HepG2 (cell line): ENCODE measurements around the gene C2CD2. TPM values are rescaled to one million over a fixed set of nuclear protein-coding genes. Genes with fewer than 3 reads are reported as not detected.
A peak's percentile ranks its signal among the peaks of the same experiment; 100 is the strongest.

ENCODE experiments used
- ATAC-seq: fragments of 200-7000 bp; cut with Tn5 transposase; 3 replicates; pipeline ENCODE4 v1.9.1; 2020; ENCODE audit warnings: mild to moderate bottlenecking, moderate library complexity
- BruUV-seq: library from RNA; stranded (reverse); fragments of 400-500 nt; replicated peaks from 2 replicates; lab custom pipeline; 2021; lab: Mats Ljungman, UMichigan
- CTCF ChIA-PET: fragments of 300-600 bp; formaldehyde crosslinking; extraction: SDS; loops from one replicate; lab custom pipeline; 2021; ENCODE audit warnings: low total read pairs, inconsistent platforms, low intra/inter-chr PET ratio; lab: Yijun Ruan, JAX
- POLR2A ChIA-PET: fragments of 350-600 bp; sonication (Branson Sonifier 250); formaldehyde crosslinking; loops from one replicate; lab custom pipeline; 2020; ENCODE audit warnings: antibody characterized with exemption, inconsistent platforms; lab: Yijun Ruan, JAX
- DNase-seq: peaks from one replicate; pipeline ENCODE4 v3.0.0-alpha.2; 2015; ENCODE audit warnings: low spot score
- FAIRE-seq: peaks from 3 replicates; lab custom pipeline; 2011; peaks lifted over from hg19 to GRCh38; lab: Jason Lieb, UNC
- H2AFZ ChIP-seq: one replicate; pipeline ENCODE4 v1.6.1; 2011; ENCODE audit warnings: low read length, inconsistent platforms
- H3K27ac ChIP-seq: fragments of 300-600 bp; 3 replicates; pipeline ENCODE4 v1.8.0; 2011; ENCODE audit warnings: mixed run types, mild to moderate bottlenecking, mixed read lengths, low read length, inconsistent platforms; ENCODE audit not compliant: insufficient read depth; ENCODE audit errors: extremely low read length
- H3K27me3 ChIP-seq, 2 experiments: fragments of 200-600 bp in 1 of 2; 2 replicates in 1 of 2; 3 replicates in 1 of 2; pipeline versions ENCODE4 v1.6.0 to v1.8.0; 2011; ENCODE audit warnings: low read length in 2 of 2, mild to moderate bottlenecking in 2 of 2, moderate library complexity in 2 of 2, inconsistent platforms in 1 of 2; ENCODE audit not compliant: insufficient read depth in 2 of 2, control insufficient read depth in 1 of 2
- H3K36me3 ChIP-seq, 2 experiments: fragments of 200-600 bp in 1 of 2; replicated peaks in 1 of 2; 2 replicates in 1 of 2; 3 replicates in 1 of 2; pipeline versions ENCODE4 v1.5.1 to v1.8.0; 2011; ENCODE audit warnings: low read length in 2 of 2, inconsistent platforms in 1 of 2; ENCODE audit not compliant: insufficient read depth in 2 of 2, control insufficient read depth in 1 of 2
- H3K4me1 ChIP-seq: 2 replicates; pipeline ENCODE4 v1.5.1; 2012; ENCODE audit warnings: low read length, inconsistent platforms; ENCODE audit not compliant: insufficient read depth
- H3K4me2 ChIP-seq: 2 replicates; pipeline ENCODE4 v1.6.0; 2011; ENCODE audit warnings: low read depth, low read length, inconsistent platforms
- H3K4me3 ChIP-seq, 3 experiments: fragments of 200-600 bp in 1 of 3; sonication (generic), shearing (Covaris generic) in 1 of 3; replicated peaks in 1 of 3; 2 replicates each; pipeline ENCODE4 v1.5.1; 2011 to 2016; ENCODE audit warnings: low read length in 3 of 3, inconsistent platforms in 2 of 3, low read depth in 2 of 3, mild to moderate bottlenecking in 2 of 3, control low read depth in 1 of 3, mixed read lengths in 1 of 3; ENCODE audit not compliant: insufficient read depth in 1 of 3
- H3K79me2 ChIP-seq: one replicate; pipeline ENCODE4 v1.6.1; 2011; ENCODE audit warnings: low read length, inconsistent platforms; ENCODE audit not compliant: insufficient read depth
- H3K9ac ChIP-seq: 2 replicates; pipeline ENCODE4 v1.6.0; 2011; ENCODE audit warnings: mild to moderate bottlenecking, low read depth, low read length, inconsistent platforms; ENCODE audit not compliant: insufficient read depth
- H3K9me3 ChIP-seq: 2 replicates; pipeline ENCODE4 v1.5.1; 2012; ENCODE audit warnings: mild to moderate bottlenecking, low read length
- H4K20me1 ChIP-seq: 2 replicates; pipeline ENCODE4 v1.6.0; 2011; ENCODE audit warnings: inconsistent platforms, mild to moderate bottlenecking, low read length, moderate library complexity; ENCODE audit not compliant: insufficient read depth
- EEA1 ChIP-seq: sonication (generic); formaldehyde crosslinking; IDR thresholded peaks from 2 replicates; pipeline ENCODE4 v1.5.1; 2020; ENCODE audit warnings: mild to moderate bottlenecking, missing genetic modification reagents, borderline replicate concordance
- WGBS: methylation state at CpG from one replicate; pipeline ENCODE4 v1.1.6; 2017; ENCODE audit warnings: low lambda C conversion rate; 5-methylcytosine and 5-hydroxymethylcytosine counted together
- in situ Hi-C: cut with HindIII; loops from 2 replicates; pipeline ENCODE4 v1.10.0; 2017; ENCODE audit warnings: low pct_unique_long_range_greater_than_20kb; ENCODE audit not compliant: extremely low pct_ligation_motif_present
- intact Hi-C: fragments of 100-400 bp; cut with micrococcal nuclease; formaldehyde crosslinking; loops from one replicate; pipeline ENCODE4 v1.10.0; 2022; ENCODE audit not compliant: unreplicated experiment
- polyA plus RNA-seq, 8 experiments: library from polyadenylated mRNA; depleted of rRNA in 3 of 8; stranded (reverse) in 7 of 8; unstranded in 1 of 8; fragments of >200 nt; fragmentation: Illumina TruSeq in 4 of 8; extraction: Trizol in 4 of 8; gene quantifications; 2 replicates each; pipeline versions ENCODE4 v1.2.1 to v1.2.3, GENCODE V29; 2011 to 2016; ENCODE audit warnings: low read depth in 4 of 8, missing spikeins in 1 of 8, mixed read lengths in 1 of 8; ENCODE audit not compliant: insufficient read depth in 1 of 8
- total RNA-seq, 5 experiments: library from RNA; depleted of rRNA; stranded (reverse); fragments of >200 nt; fragmentation: Illumina TruSeq; extraction: Trizol; gene quantifications; 2 replicates each; pipeline ENCODE4 v1.2.3, GENCODE V29; 2016; ENCODE audit warnings: low read depth in 1 of 5
- TF ChIP-seq, protein P1 (sequence below): sonication (generic); formaldehyde crosslinking; IDR thresholded peaks from 2 replicates; pipeline ENCODE4 v1.4.0; 2020; ENCODE audit warnings: missing genetic modification reagents
- TF ChIP-seq, protein P2 (sequence below): sonication (generic); formaldehyde crosslinking; IDR thresholded peaks from 2 replicates; pipeline ENCODE4 v1.4.0; 2020; ENCODE audit warnings: missing genetic modification reagents

Gene C2CD2
- total and polyA plus RNA-seq, 2 of the 13 experiments (the other 11 are each of a cell fraction or from before 2014, with no cell fraction given): 12.5 to 19.7 TPM

DNA sequence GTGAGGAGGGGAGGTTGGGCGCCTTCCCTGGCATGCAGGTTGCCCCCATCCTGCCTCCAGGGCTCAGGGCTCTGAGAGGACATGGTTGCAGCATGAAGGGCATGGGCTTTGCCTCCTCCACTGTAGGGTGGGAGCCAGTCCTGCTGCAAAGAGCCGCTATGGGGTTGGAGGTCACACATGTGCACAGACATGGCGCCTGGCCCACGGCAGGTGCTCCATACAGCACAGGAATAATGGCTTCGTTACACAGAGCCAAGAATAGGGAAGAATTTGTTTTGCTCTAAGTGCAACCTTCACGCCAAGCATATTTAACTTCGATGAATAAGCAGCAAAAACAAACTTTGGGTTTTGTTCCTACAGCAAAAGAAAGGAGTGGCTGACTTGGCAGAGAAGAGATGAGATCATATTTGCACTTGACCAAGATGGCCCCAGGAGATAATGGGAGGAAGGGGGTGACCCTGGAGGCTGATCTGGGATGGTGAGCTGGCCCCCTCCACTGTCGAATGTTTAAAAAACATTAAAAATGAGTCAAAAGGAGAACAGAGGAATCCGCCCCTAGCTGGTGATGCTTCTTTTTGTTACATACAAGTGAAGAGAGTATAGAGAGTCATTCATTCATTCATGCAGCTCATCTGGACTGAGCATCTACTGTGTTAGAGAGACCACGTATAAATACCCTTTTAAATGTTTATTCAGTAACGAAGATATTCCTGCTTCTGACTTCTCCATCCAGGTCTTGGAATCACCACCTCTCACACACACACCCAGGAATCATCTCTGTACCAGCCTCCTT lies 12.4 kb upstream of the C2CD2 start:
- ATAC-seq: no peak
- Histone ChIP-seq H3K4me2 (no peak overlapping the region), H3K36me3 (no peaks in the 10 kb centered on the region), H2AFZ (no peak overlapping the region), H3K27ac (no peak overlapping the region), H3K27me3 (peaks cover 6 to 25% of the 10 kb centered on the region in 2 experiments; a peak in 4 of 5 replicates), H3K79me2 (no peaks in the 10 kb centered on the region), H3K4me1 (peaks cover 46% of the 10 kb centered on the region), H3K4me3 (no peak overlapping the region), H3K9ac (no peak overlapping the region), H4K20me1 (no peaks in the 10 kb centered on the region), H3K9me3 (no peaks in the 10 kb centered on the region)
- in situ Hi-C loops: no loop called here
- intact Hi-C loops: no loop called here
- TF ChIP-seq EEA1 (CRISPR knock-in tag): no peak
- TF ChIP-seq, protein P1, sequence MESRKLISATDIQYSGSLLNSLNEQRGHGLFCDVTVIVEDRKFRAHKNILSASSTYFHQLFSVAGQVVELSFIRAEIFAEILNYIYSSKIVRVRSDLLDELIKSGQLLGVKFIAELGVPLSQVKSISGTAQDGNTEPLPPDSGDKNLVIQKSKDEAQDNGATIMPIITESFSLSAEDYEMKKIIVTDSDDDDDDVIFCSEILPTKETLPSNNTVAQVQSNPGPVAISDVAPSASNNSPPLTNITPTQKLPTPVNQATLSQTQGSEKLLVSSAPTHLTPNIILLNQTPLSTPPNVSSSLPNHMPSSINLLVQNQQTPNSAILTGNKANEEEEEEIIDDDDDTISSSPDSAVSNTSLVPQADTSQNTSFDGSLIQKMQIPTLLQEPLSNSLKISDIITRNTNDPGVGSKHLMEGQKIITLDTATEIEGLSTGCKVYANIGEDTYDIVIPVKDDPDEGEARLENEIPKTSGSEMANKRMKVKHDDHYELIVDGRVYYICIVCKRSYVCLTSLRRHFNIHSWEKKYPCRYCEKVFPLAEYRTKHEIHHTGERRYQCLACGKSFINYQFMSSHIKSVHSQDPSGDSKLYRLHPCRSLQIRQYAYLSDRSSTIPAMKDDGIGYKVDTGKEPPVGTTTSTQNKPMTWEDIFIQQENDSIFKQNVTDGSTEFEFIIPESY: peak; percentile 56; the same call in 1 of the 2 replicates
- TF ChIP-seq, protein P2, sequence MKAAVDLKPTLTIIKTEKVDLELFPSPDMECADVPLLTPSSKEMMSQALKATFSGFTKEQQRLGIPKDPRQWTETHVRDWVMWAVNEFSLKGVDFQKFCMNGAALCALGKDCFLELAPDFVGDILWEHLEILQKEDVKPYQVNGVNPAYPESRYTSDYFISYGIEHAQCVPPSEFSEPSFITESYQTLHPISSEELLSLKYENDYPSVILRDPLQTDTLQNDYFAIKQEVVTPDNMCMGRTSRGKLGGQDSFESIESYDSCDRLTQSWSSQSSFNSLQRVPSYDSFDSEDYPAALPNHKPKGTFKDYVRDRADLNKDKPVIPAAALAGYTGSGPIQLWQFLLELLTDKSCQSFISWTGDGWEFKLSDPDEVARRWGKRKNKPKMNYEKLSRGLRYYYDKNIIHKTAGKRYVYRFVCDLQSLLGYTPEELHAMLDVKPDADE (CRISPR knock-in tag): no peak
- no TSS peak for BruUV-seq
- WGBS: 35% methylated on average over 10 of the region's 11 CpGs
- DNase-seq: no peak
- ChIA-PET POLR2A (no interaction called here), CTCF (no interaction called here)
- no peak for FAIRE-seq
